Renal cortical epithelial cell (primary cell): ENCODE results near the gene ARL8A. TPM values are rescaled to one million over a fixed set of nuclear protein-coding genes. Genes with fewer than 3 reads are reported as not detected.
"Not testable (repeated sequence)": the region's sequence is repeated elsewhere in the genome, so short reads cannot be mapped to it uniquely, and the experiment has no call there.

Source experiments
- DNase-seq: peaks from one replicate; pipeline ENCODE4 v3.0.0-alpha.2; 2011; ENCODE audit warnings: low read depth
- total RNA-seq: library from RNA; depleted of rRNA; stranded (reverse); fragments of >200 nt; gene quantifications from 2 replicates; pipeline ENCODE4 v1.2.3, GENCODE V29; 2014

ARL8A gene
- total RNA-seq, 1 donor from 2014 or later: 37.2 TPM

DNA sequence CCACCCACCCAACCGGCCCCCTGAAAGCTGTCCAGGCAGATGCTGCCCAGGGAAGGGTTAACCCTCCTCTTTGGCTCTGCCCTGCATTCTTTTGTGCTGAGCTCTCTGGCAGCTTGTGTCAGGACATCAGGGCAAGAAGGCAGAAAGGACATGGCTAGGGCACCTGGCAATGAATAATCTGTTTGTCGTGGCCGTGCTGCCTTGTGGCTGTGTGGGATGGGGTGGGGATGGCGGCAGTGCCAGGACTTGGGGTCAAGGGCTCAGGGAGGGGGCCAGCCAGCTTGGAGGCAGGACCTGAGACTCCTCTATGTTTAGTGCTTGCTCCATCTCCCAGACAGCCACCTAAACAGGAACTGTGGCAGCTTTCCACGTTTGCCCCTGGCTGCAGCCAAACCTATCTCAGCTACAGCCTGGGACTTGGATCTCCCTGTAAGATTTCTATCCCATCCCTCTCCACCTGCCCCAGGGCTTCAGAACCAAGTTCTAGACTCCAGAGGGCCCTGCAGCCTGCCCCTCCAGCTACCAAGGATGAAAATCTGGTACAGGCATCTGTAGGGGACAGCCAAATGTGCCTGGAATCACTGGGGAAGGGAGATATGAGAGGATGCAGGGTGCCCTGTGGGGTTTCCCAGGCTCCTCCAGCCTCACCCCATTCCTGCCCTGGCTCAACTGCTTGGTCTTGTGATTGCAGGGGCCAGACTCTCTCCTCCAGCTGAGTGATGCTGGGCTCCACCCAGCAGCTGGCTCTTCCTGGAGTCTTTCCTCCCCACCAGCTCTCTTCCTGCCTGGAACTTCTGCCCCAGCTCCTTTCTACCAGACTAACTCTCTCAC is 31.5 kb downstream of the ARL8A start:
- peak; percentile 70 for DNase-seq

DNA sequence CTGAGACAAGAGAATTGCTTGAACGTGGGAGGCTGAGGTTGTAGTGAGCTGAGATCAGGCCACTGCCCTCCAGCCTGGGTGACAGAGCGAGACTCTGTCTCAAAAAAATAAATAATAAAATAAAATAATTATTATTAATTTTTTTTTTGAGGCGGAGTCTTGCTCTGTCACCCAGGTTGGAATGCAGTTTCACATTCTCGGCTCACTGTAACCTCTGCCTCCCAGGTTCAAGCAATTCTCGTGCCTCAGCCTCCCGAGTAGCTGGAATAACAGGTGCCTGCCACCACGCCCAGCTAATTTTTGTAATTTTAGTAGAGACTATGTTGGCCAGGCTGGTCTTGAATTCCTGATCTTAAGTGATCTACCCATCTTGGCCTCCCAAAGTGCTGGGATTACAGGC is 32.9 kb downstream of the ARL8A start:
- not testable (repeated sequence) for DNase-seq

- DNase-seq: no peak
These were observed 33.6 kb downstream of the ARL8A start for GRCh38 chr1:202110977-202111376.

- DNase-seq: peak; percentile 56
These were observed 36.5 kb downstream of the ARL8A start for GRCh38 chr1:202107801-202108731.

GRCh38 chr1:202107321-202107761 is 37.2 kb downstream of the ARL8A start:
- peak; percentile 76 for DNase-seq

- peak; percentile 50 for DNase-seq
These were observed 37.9 kb downstream of the ARL8A start for GRCh38 chr1:202106340-202107254.

DNA sequence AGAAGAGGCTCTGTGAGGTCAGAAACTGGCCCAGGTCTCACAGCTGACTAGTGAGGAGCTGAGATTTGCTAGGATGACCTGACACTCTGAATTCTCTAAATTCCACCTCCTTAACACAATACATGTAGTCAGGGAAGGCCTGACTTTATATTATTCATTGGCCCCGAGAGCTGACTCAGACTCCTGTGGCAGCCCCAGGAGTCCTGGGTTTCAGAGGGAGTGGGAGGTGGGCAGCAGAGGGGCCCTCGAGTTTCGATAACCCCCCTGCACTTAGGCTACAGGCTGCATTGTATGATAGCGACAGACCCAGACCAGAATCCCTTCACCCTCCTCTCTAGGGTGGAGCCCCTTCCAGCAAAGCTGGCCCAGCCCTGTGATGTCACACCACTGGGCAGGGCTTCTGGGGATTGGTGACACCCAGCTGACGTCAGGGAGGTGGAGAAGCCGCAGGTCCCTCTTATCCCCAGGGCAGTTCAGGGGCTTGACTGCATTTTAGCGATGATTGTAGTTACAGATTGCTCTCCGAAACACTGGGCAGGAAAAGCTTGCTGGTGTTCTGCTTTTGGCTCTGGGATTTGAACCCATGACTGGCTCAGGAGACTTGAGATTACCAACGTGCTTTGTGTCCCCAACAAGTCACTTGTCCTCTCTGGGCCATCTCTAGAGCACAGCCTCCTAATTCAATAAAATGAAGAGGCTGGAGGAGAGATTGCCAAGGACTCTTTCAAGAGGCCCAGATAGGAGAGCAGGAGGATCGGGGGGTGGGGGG is 38.8 kb downstream of the ARL8A start:
- peak; percentile 91 for DNase-seq

- no peak for DNase-seq
These were observed 40.5 kb downstream of the ARL8A start for GRCh38 chr1:202104073-202104472.

DNA sequence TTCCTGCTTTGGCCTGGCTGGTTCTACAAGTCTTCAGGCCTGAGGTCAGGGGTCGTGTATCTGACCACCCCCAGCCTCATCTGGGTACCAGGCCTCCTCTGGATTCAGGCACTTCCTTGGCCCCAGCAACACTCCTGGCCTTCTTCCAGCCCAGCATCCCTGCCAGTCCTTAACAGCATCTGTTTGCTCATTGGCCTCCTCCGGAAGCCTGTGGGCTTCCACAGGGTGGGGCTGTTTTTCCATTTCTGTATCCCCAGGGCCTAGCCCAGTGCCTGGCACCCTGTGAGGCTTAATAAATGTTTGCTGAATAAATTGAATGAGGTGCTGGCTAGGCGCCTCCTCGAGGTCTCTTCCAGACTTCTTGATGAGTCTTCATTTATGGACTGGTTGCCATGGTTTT is 43.4 kb downstream of the ARL8A start:
- no peak for DNase-seq

- no peak for DNase-seq
These were observed 50.7 kb downstream of the ARL8A start for GRCh38 chr1:202093858-202094257.

GRCh38 chr1:202090994-202091393 is 53.5 kb downstream of the ARL8A start:
- no peak for DNase-seq

- DNase-seq: no peak
These were observed 56.3 kb downstream of the ARL8A start for GRCh38 chr1:202088206-202088605.

- DNase-seq: no peak
These were observed 57.8 kb downstream of the ARL8A start for GRCh38 chr1:202086579-202087350.

DNA sequence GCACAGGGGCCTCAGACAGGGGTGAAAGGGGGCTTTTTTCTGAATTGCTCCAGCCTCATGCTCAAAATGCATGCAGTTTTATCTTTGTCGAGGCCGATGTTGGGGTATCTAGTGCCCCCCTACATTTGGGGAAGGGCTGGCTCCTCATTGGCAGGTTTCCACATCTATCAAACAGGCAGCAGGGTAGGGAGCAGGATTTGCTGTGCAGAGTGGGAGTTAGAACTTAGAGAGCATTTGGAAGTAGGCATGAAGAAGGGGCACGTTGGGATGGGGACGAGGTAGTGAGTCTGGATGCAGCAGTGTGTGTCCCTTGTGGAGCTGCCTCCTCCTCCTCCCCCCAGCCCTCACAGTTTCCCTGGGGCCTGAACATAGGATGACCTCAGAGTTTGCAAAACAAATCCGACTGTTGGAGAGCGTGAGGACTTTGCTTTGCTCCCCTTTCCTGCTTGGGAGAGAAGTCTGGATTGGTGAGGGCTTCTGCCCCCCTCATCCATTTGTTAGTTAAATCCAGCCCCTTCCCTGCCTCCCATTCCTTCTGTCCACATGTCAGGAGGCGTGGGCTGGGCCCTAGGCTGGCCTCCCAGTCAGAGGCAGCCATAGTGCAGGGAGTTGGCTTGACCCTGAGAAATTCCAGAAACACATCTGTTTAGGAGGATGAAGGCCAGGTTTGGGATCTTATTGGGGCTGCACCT is 58.7 kb downstream of the ARL8A start:
- DNase-seq: no peak

DNA sequence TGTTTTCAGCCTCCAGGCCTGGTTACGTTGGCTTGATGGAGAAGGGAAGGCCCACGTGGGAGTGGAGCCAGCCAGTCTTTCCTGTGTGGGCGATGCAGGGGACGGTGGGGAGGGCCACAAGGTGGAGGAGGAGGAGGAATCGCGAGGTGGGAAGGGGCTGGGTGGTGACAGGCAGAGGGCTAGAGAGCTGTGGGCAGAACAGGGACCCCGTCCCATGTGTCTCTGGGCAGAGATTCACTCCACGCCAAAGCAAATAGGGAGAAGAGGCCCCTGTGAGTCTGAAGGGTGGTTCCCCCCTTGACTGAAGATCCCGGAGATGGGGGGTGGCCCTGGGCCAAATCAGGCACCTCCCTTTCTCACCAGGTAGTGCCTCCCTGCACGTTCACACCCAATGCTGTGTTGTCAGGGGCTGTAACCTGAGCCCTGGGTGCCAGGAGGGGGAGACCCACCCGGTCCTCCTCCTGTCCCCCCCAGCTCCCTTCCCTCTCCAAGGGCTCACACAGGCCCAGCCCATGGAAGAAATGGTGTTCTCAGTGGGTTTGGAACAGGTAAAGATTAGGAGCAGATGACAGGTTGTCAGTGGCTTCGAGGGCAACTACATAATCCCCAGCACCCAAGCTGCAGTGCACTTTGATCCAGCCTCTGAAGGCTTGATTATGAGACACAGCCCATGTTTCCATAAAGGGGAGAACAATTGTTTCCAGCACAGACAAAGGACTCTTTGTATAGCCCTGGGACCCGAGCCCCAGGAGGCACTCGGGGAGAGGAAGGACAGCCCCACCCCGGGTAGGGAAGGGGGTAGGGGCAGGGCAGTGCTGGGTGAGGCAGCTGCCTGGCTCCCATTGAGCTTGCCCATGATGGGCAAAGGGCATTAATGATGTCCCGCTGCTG is 59.5 kb downstream of the ARL8A start:
- no peak for DNase-seq
